ENCODE results near the gene IRGM. TPM values are rescaled to one million over a fixed set of nuclear protein-coding genes. Genes with fewer than 3 reads are reported as not detected.
A peak's percentile ranks its signal among the peaks of the same experiment; 100 is the strongest.
"Not testable (repeated sequence)": the region's sequence is repeated elsewhere in the genome, so short reads cannot be mapped to it uniquely, and the experiment has no call there.

The IRGM gene, protein sequence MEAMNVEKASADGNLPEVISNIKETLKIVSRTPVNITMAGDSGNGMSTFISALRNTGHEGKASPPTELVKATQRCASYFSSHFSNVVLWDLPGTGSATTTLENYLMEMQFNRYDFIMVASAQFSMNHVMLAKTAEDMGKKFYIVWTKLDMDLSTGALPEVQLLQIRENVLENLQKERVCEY
- total RNA-seq (2014; rRNA removed; shearing (Covaris generic)) = not detected in 2 replicates

- not testable (repeated sequence) for H3K27ac ChIP-seq; H3K36me3 ChIP-seq; H3K4me1 ChIP-seq; H3K9me3 ChIP-seq (replicated peaks); DNase-seq; H3K4me3 ChIP-seq; H3K27me3 ChIP-seq
These were observed at the start of gene IRGM for GRCh38 chr5:150846308-150846653. Gene IRGM (plus strand): TSS chr5:150846521. CDS start chr5:150848124, 1,603 bp downstream.

GRCh38 chr5:150797384-150797783 is 48.9 kb upstream of the IRGM start:
- H3K4me3 ChIP-seq = no peak overlapping the region
- H3K9me3 ChIP-seq (replicated peaks) = no peaks in the 10 kb centered on the region; the same call in 1 of the 2 replicates
- H3K27me3 ChIP-seq = no peaks in the 10 kb centered on the region
- DNase-seq = no peak
- H3K27ac ChIP-seq = no peak overlapping the region
- H3K36me3 ChIP-seq = no peaks in the 10 kb centered on the region
- H3K4me1 ChIP-seq = no peaks in the 10 kb centered on the region

DNA sequence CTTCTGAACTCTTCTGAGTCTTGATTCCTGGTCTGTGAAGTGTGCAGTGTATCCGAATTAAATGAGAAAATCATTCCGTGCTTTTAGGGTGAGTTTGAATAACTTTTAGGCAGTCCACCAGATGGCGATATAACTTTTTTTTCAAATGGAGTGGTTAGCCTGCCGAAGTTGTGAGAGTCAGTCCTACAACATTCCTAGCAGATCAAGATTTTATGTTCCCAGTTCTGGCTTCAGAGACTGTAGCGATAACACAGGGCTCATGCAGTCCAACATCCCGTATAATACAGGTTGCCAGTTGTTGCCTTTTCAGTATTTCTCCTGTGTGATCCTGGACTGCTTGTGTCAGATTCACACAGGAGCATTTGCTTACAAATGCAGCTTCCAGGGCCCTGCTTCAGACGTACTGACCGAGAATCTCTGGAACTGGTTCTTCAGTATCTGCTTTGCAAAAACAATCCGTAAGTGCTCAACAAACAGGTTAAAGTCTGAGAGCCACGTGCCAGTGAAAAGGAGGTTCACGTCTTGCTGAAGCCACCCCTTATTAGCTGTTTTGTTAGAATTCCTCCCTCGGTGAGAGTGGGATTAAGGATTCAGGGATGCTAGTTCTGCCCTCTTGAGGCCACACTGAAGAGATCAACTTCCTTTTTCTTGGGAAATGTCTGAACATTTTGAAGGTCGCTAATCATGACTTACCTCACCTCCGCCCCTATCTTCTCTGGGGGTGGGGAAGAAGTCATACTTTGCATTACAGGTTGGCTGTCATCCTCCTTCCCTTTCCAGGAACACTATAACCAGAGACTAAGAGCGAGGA is 45.0 kb upstream of the IRGM start:
- Histone ChIP-seq H3K4me3 (peak overlapping the region; percentile 58), H3K36me3 (no peaks in the 10 kb centered on the region), H3K27me3 (peaks cover 2% of the 10 kb centered on the region; the same call in 1 of the 2 replicates), H3K27ac (no peak overlapping the region), H3K4me1 (no peaks in the 10 kb centered on the region), H3K9me3 (replicated peaks) (0 out of 2 replicates have a peak, but pooled peaks cover 3% of the 10 kb centered on the region)
- DNase-seq = peak; percentile 42 to 85

GRCh38 chr5:150804388-150804787 is 41.9 kb upstream of the IRGM start:
- no peak overlapping the region for H3K4me3 ChIP-seq
- H3K27me3 ChIP-seq = peaks cover 7% of the 10 kb centered on the region; the same call in 1 of the 2 replicates
- H3K27ac ChIP-seq = no peak overlapping the region
- no peaks in the 10 kb centered on the region for H3K36me3 ChIP-seq
- no peaks in the 10 kb centered on the region for H3K4me1 ChIP-seq
- 0 out of 2 replicates have a peak, but pooled peaks cover 3% of the 10 kb centered on the region for H3K9me3 ChIP-seq (replicated peaks)
- no peak for DNase-seq

- DNase-seq = no peak
- no peak overlapping the region for H3K4me3 ChIP-seq
- H3K27me3 ChIP-seq = peaks cover 10% of the 10 kb centered on the region; the same call in 1 of the 2 replicates
- H3K4me1 ChIP-seq = no peaks in the 10 kb centered on the region
- H3K36me3 ChIP-seq = no peaks in the 10 kb centered on the region
- H3K27ac ChIP-seq = no peak overlapping the region
- H3K9me3 ChIP-seq (replicated peaks) = 0 out of 2 replicates have a peak, but pooled peaks cover 3% of the 10 kb centered on the region
These were observed 37.0 kb upstream of the IRGM start for GRCh38 chr5:150809363-150809762.

GRCh38 chr5:150815010-150815409 is 31.3 kb upstream of the IRGM start:
- Histone ChIP-seq H3K9me3 (replicated peaks) (peaks cover 10% of the 10 kb centered on the region; the same call in 1 of the 2 replicates), H3K36me3 (no peaks in the 10 kb centered on the region), H3K27me3 (0 out of 2 replicates have a peak, but pooled peaks cover 3% of the 10 kb centered on the region), H3K27ac (no peak overlapping the region), H3K4me1 (no peaks in the 10 kb centered on the region), H3K4me3 (no peak overlapping the region)
- DNase-seq = no peak

GRCh38 chr5:150816946-150817345 is 29.4 kb upstream of the IRGM start:
- no peak for DNase-seq
- Histone ChIP-seq H3K4me3 (no peak overlapping the region), H3K27me3 (0 out of 2 replicates have a peak, but pooled peaks cover 3% of the 10 kb centered on the region), H3K36me3 (no peaks in the 10 kb centered on the region), H3K9me3 (replicated peaks) (peaks cover 10% of the 10 kb centered on the region; the same call in 1 of the 2 replicates), H3K4me1 (no peaks in the 10 kb centered on the region), H3K27ac (no peak overlapping the region)

DNA sequence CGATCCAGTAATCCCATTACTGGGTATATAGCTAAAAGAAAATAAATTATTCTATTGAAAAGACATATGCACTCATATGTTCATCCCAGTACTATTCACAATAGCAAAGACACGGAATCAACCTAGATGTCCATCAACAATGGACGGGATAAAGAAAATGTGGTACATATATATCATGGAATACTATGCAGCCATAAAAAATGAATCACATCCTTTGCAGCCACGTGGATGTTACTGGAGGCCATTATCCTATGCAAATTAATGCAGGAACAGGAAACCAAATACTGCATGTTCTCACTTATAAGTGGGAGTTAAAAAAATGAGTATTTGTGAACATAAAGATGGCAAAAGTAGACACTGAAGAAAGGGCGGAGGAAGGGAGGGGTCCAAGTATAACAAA is 16.6 kb upstream of the IRGM start:
- Histone ChIP-seq H3K4me1 (no peaks in the 10 kb centered on the region; the same call in 1 of the 2 replicates), H3K9me3 (replicated peaks) (peaks cover 9% of the 10 kb centered on the region), H3K4me3 (no peak overlapping the region), H3K27me3 (no peaks in the 10 kb centered on the region), H3K36me3 (no peaks in the 10 kb centered on the region), H3K27ac (no peak overlapping the region)
- DNase-seq = no peak

DNA sequence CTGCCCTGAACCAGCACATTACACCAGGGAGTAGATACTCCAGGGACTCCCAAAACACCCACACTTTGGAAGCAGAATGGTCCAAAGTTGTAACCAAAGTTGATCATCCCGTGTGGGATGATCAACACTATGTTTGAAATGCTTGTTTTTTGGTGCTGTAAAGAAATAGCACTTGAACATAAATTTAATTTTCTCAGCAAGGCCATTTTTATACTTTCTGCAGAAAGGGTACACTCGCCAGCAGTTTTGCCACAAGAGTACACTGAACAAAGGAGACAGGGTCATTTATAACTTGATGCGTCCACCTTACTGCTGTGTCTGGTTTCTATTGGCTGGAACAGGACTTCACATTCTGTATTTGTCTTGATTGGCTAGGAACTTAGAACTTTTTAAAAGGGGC is 14.5 kb upstream of the IRGM start:
- not testable (repeated sequence) for H3K4me1 ChIP-seq; H3K4me3 ChIP-seq; H3K27me3 ChIP-seq; H3K27ac ChIP-seq; DNase-seq; H3K9me3 ChIP-seq (replicated peaks); H3K36me3 ChIP-seq

GRCh38 chr5:150836064-150836463 is 10.3 kb upstream of the IRGM start:
- Histone ChIP-seq H3K27ac (no peak overlapping the region), H3K36me3 (no peaks in the 10 kb centered on the region), H3K4me1 (no peaks in the 10 kb centered on the region), H3K9me3 (replicated peaks) (peaks cover 8% of the 10 kb centered on the region), H3K27me3 (0 out of 2 replicates have a peak, but pooled peaks cover 2% of the 10 kb centered on the region), H3K4me3 (no peak overlapping the region)
- no peak for DNase-seq

DNA sequence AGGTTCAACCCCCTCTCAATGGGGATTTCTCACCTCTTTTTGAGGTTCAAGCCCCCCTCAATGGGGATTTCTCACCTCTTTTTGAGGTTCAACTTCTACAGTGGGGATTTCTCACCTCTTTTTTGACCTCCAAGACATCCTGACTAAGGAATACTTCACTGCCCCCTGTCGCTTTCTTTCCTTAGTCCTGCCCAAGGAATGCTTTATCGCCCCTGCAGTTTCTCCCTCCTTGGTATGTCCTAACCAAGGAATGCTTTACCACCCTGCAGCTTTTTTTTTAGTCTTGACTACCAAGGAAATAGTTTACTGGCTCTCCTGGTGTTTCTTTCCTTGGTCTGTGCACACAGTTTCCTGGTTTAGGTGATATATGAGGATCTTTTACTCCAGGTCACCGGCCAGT is 9.6 kb upstream of the IRGM start:
- H3K9me3 ChIP-seq (replicated peaks) = peaks cover 7% of the 10 kb centered on the region

GRCh38 chr5:150845185-150845859 is 999 bp upstream of the IRGM start:
- not testable (repeated sequence) for H3K27ac ChIP-seq; H3K4me1 ChIP-seq; H3K9me3 ChIP-seq (replicated peaks); H3K36me3 ChIP-seq; H3K27me3 ChIP-seq; H3K4me3 ChIP-seq; DNase-seq

More for the DNA sequence above, 9.6 kb upstream of the IRGM start:
- Histone ChIP-seq H3K4me1 (no peaks in the 10 kb centered on the region), H3K27me3 (0 out of 2 replicates have a peak, but pooled peaks cover 2% of the 10 kb centered on the region), H3K27ac (no peak overlapping the region), H3K36me3 (no peaks in the 10 kb centered on the region), H3K4me3 (no peak overlapping the region)
- DNase-seq = no peak

GRCh38 chr5:150846654-150847333 is 473 bp downstream of the IRGM start:
- Histone ChIP-seq H3K4me3 (no peak overlapping the region), H3K27me3 (no peaks in the 10 kb centered on the region), H3K9me3 (replicated peaks) (no peaks in the 10 kb centered on the region), H3K36me3 (no peaks in the 10 kb centered on the region), H3K27ac (no peak overlapping the region), H3K4me1 (no peaks in the 10 kb centered on the region)
- DNase-seq = peak; percentile 48 to 82

- DNase-seq = no peak
- no peaks in the 10 kb centered on the region for H3K27me3 ChIP-seq
- H3K27ac ChIP-seq = no peak overlapping the region
- no peaks in the 10 kb centered on the region for H3K4me1 ChIP-seq
- no peaks in the 10 kb centered on the region for H3K9me3 ChIP-seq (replicated peaks)
- H3K4me3 ChIP-seq = no peak overlapping the region
- H3K36me3 ChIP-seq = no peaks in the 10 kb centered on the region
These were observed 994 bp downstream of the IRGM start for GRCh38 chr5:150847334-150847695.
